Midbrain (tissue), 1 donor: ENCODE data around the gene SPEG.
A peak's percentile ranks its signal among the peaks of the same experiment; 100 is the strongest.

ENCODE experiments used
- DNase-seq: peaks from one replicate; lab custom pipeline; 2025; lab: John Stamatoyannopoulos, UW

Gene SPEG

GRCh38 chr2:219443697-219444023 lies 9.0 kb downstream of the SPEG start:
- DNase-seq, result no peak

GRCh38 chr2:219444566-219445091 lies 10.0 kb downstream of the SPEG start:
- DNase-seq, result no peak

- DNase-seq, result no peak
Measured at GRCh38 chr2:219445220-219445640, 10.6 kb downstream of the SPEG start.

- DNase-seq, result peak; percentile 15
Measured at GRCh38 chr2:219446101-219446504, 11.5 kb downstream of the SPEG start.

GRCh38 chr2:219446689-219447088 lies 12.0 kb downstream of the SPEG start:
- no peak for DNase-seq

- no peak for DNase-seq
Measured at GRCh38 chr2:219447242-219448098, 12.8 kb downstream of the SPEG start.

GRCh38 chr2:219448099-219448775 lies 13.6 kb downstream of the SPEG start:
- no peak for DNase-seq

GRCh38 chr2:219448776-219449341 lies 14.2 kb downstream of the SPEG start:
- DNase-seq, result no peak

GRCh38 chr2:219449609-219450008 lies 15.0 kb downstream of the SPEG start:
- DNase-seq, result no peak

- peak; percentile 57 for DNase-seq
Measured at GRCh38 chr2:219451661-219452360, 17.2 kb downstream of the SPEG start.

- peak; percentile 41 for DNase-seq
Measured at GRCh38 chr2:219452361-219453317, 18.0 kb downstream of the SPEG start.

- DNase-seq, result peak; percentile 11
Measured at GRCh38 chr2:219453671-219454590, 19.3 kb downstream of the SPEG start.

GRCh38 chr2:219455581-219455980 lies 20.9 kb downstream of the SPEG start:
- no peak for DNase-seq

GRCh38 chr2:219457784-219458369 lies 23.2 kb downstream of the SPEG start:
- DNase-seq, result no peak

- DNase-seq, result no peak
Measured at GRCh38 chr2:219458996-219459395, 24.4 kb downstream of the SPEG start.

GRCh38 chr2:219459460-219460311 lies 25.0 kb downstream of the SPEG start:
- peak; percentile 3 for DNase-seq

GRCh38 chr2:219460424-219460926 lies 25.8 kb downstream of the SPEG start:
- DNase-seq, result peak; percentile 23

GRCh38 chr2:219461047-219461514 lies 26.4 kb downstream of the SPEG start:
- no peak for DNase-seq
